ENCODE measurements around the gene PLEKHG4B. TPM values are rescaled to one million over a fixed set of nuclear protein-coding genes. Genes with fewer than 3 reads are reported as not detected.

Gene PLEKHG4B
- total and polyA plus RNA-seq, 3 experiments from 2014 or later: not detected

- H3K4me3 Mint-ChIP-seq: no peak overlapping the region
- Histone ChIP-seq H3K36me3 (ENCODE audit: insufficient read depth, low read length) (no peaks in the 10 kb centered on the region), H3K27me3 (ENCODE audit: insufficient read depth, low read length, poor library complexity, severe bottlenecking) (no peaks in the 10 kb centered on the region), H3K27ac (ENCODE audit: low read depth, low read length) (no peak overlapping the region), H3K4me3 (ENCODE audit: low read length) (no peak overlapping the region), H3K9me3 (ENCODE audit: low read length) (peaks cover 5% of the 10 kb centered on the region), H3K4me1 (ENCODE audit: insufficient read depth, low read length) (no peaks in the 10 kb centered on the region)
- no peak overlapping the region for H3K27ac Mint-ChIP-seq
- H3K27me3 Mint-ChIP-seq: peaks cover 17 to 70% of the 10 kb centered on the region in 2 donors
- no peaks in the 10 kb centered on the region for H3K36me3 Mint-ChIP-seq
- peaks cover 11 to 26% (median 16%) of the 10 kb centered on the region in 5 donors for H3K9me3 Mint-ChIP-seq
- ChIA-PET POLR2A (no interaction called here), CTCF (no interaction called here)
- no peaks in the 10 kb centered on the region for H3K4me1 Mint-ChIP-seq
- no peak for DNase-seq
Observed at GRCh38 chr5:127886-128285, 35.9 kb downstream of the PLEKHG4B start.

GRCh38 chr5:128446-128845, 36.5 kb downstream of the PLEKHG4B start:
- ChIA-PET CTCF (no interaction called here), POLR2A (no interaction called here)
- H3K4me1 Mint-ChIP-seq: no peaks in the 10 kb centered on the region
- H3K27ac ChIP-seq (ENCODE audit: low read depth, low read length): no peak overlapping the region
- H3K36me3 ChIP-seq (ENCODE audit: insufficient read depth, low read length): no peaks in the 10 kb centered on the region
- no peak overlapping the region for H3K4me3 Mint-ChIP-seq
- no peak overlapping the region for H3K4me3 ChIP-seq (ENCODE audit: low read length)
- no peaks in the 10 kb centered on the region for H3K36me3 Mint-ChIP-seq
- no peak for DNase-seq
- no peaks in the 10 kb centered on the region for H3K4me1 ChIP-seq (ENCODE audit: insufficient read depth, low read length)
- peaks cover 5% of the 10 kb centered on the region for H3K9me3 ChIP-seq (ENCODE audit: low read length)
- H3K27me3 Mint-ChIP-seq: peaks cover 19 to 74% of the 10 kb centered on the region in 2 donors
- H3K9me3 Mint-ChIP-seq: peaks cover 9 to 26% (median 16%) of the 10 kb centered on the region in 5 donors
- H3K27me3 ChIP-seq (ENCODE audit: insufficient read depth, low read length, poor library complexity, severe bottlenecking): no peaks in the 10 kb centered on the region
- no peak overlapping the region for H3K27ac Mint-ChIP-seq

GRCh38 chr5:129148-129547, 37.2 kb downstream of the PLEKHG4B start:
- H3K27me3 Mint-ChIP-seq: peaks cover 19 to 72% of the 10 kb centered on the region in 2 donors
- no peak overlapping the region for H3K4me3 ChIP-seq (ENCODE audit: low read length)
- H3K4me1 ChIP-seq (ENCODE audit: insufficient read depth, low read length): no peaks in the 10 kb centered on the region
- peaks cover 5% of the 10 kb centered on the region for H3K9me3 ChIP-seq (ENCODE audit: low read length)
- H3K9me3 Mint-ChIP-seq: peaks cover 9 to 26% (median 14%) of the 10 kb centered on the region in 5 donors
- ChIA-PET POLR2A (no interaction called here), CTCF (no interaction called here)
- no peaks in the 10 kb centered on the region for H3K27me3 ChIP-seq (ENCODE audit: insufficient read depth, low read length, poor library complexity, severe bottlenecking)
- H3K27ac ChIP-seq (ENCODE audit: low read depth, low read length): no peak overlapping the region
- H3K36me3 Mint-ChIP-seq: no peaks in the 10 kb centered on the region
- no peaks in the 10 kb centered on the region for H3K36me3 ChIP-seq (ENCODE audit: insufficient read depth, low read length)
- H3K4me3 Mint-ChIP-seq: no peak overlapping the region
- no peak overlapping the region for H3K27ac Mint-ChIP-seq
- no peak for DNase-seq
- H3K4me1 Mint-ChIP-seq: no peaks in the 10 kb centered on the region

GRCh38 chr5:129820-130219, 37.9 kb downstream of the PLEKHG4B start:
- DNase-seq: no peak
- Mint-ChIP-seq H3K36me3 (no peaks in the 10 kb centered on the region), H3K9me3 (peaks cover 9 to 26% (median 13%) of the 10 kb centered on the region in 5 donors), H3K4me3 (no peak overlapping the region), H3K27me3 (peaks cover 19 to 67% of the 10 kb centered on the region in 2 donors), H3K27ac (no peak overlapping the region), H3K4me1 (no peaks in the 10 kb centered on the region)
- H3K9me3 ChIP-seq (ENCODE audit: low read length): peaks cover 5% of the 10 kb centered on the region
- no peak overlapping the region for H3K27ac ChIP-seq (ENCODE audit: low read depth, low read length)
- no peaks in the 10 kb centered on the region for H3K4me1 ChIP-seq (ENCODE audit: insufficient read depth, low read length)
- CTCF ChIA-PET: no interaction called here
- no peak overlapping the region for H3K4me3 ChIP-seq (ENCODE audit: low read length)
- H3K36me3 ChIP-seq (ENCODE audit: insufficient read depth, low read length): no peaks in the 10 kb centered on the region
- POLR2A ChIA-PET: no interaction called here
- H3K27me3 ChIP-seq (ENCODE audit: insufficient read depth, low read length, poor library complexity, severe bottlenecking): no peaks in the 10 kb centered on the region

GRCh38 chr5:130601-131131, 38.7 kb downstream of the PLEKHG4B start:
- CTCF ChIA-PET: no interaction called here
- H3K27me3 ChIP-seq (ENCODE audit: insufficient read depth, low read length, poor library complexity, severe bottlenecking): no peaks in the 10 kb centered on the region
- H3K9me3 Mint-ChIP-seq: peaks cover 9 to 24% (median 11%) of the 10 kb centered on the region in 5 donors
- no peak overlapping the region for H3K4me3 Mint-ChIP-seq
- no peak overlapping the region for H3K4me3 ChIP-seq (ENCODE audit: low read length)
- no peaks in the 10 kb centered on the region for H3K4me1 ChIP-seq (ENCODE audit: insufficient read depth, low read length)
- POLR2A ChIA-PET: no interaction called here
- peaks cover 5% of the 10 kb centered on the region for H3K9me3 ChIP-seq (ENCODE audit: low read length)
- no peak overlapping the region for H3K27ac Mint-ChIP-seq
- DNase-seq: no peak
- no peaks in the 10 kb centered on the region for H3K36me3 ChIP-seq (ENCODE audit: insufficient read depth, low read length)
- H3K36me3 Mint-ChIP-seq: no peaks in the 10 kb centered on the region
- no peak overlapping the region for H3K27ac ChIP-seq (ENCODE audit: low read depth, low read length)
- peaks cover 19 to 63% of the 10 kb centered on the region in 2 donors for H3K27me3 Mint-ChIP-seq
- H3K4me1 Mint-ChIP-seq: no peaks in the 10 kb centered on the region

- ChIA-PET CTCF (no interaction called here), POLR2A (no interaction called here)
- no peak overlapping the region for H3K27ac ChIP-seq (ENCODE audit: low read depth, low read length)
- Mint-ChIP-seq H3K27me3 (peaks cover 4 to 15% of the 10 kb centered on the region in 2 donors), H3K4me3 (no peak overlapping the region), H3K9me3 (peaks cover 0 to 3% (median 0%) of the 10 kb centered on the region in 5 donors), H3K4me1 (no peaks in the 10 kb centered on the region), H3K27ac (no peak overlapping the region), H3K36me3 (no peaks in the 10 kb centered on the region)
- H3K27me3 ChIP-seq (ENCODE audit: insufficient read depth, low read length, poor library complexity, severe bottlenecking): no peaks in the 10 kb centered on the region
- no peak for DNase-seq
- no peaks in the 10 kb centered on the region for H3K36me3 ChIP-seq (ENCODE audit: insufficient read depth, low read length)
- no peaks in the 10 kb centered on the region for H3K4me1 ChIP-seq (ENCODE audit: insufficient read depth, low read length)
- H3K9me3 ChIP-seq (ENCODE audit: low read length): no peaks in the 10 kb centered on the region
- no peak overlapping the region for H3K4me3 ChIP-seq (ENCODE audit: low read length)
Observed at GRCh38 chr5:136901-137300, 44.9 kb downstream of the PLEKHG4B start.

- no peaks in the 10 kb centered on the region for H3K36me3 Mint-ChIP-seq
- no peak overlapping the region for H3K4me3 Mint-ChIP-seq
- no peak overlapping the region for H3K27ac Mint-ChIP-seq
- ChIA-PET CTCF (interaction anchor here (1.3 kb wide), 1 partner anchor 51 kb away, joined by 3 read pairs; no protein-coding TSS in a partner anchor), POLR2A (no interaction called here)
- no peak overlapping the region for H3K27ac ChIP-seq (ENCODE audit: low read depth, low read length)
- peaks cover 0 to 1% (median 0%) of the 10 kb centered on the region in 5 donors for H3K9me3 Mint-ChIP-seq
- peaks cover 3 to 15% of the 10 kb centered on the region in 2 donors for H3K27me3 Mint-ChIP-seq
- H3K27me3 ChIP-seq (ENCODE audit: insufficient read depth, low read length, poor library complexity, severe bottlenecking): no peaks in the 10 kb centered on the region
- H3K36me3 ChIP-seq (ENCODE audit: insufficient read depth, low read length): no peaks in the 10 kb centered on the region
- H3K4me3 ChIP-seq (ENCODE audit: low read length): no peak overlapping the region
- no peaks in the 10 kb centered on the region for H3K9me3 ChIP-seq (ENCODE audit: low read length)
- H3K4me1 ChIP-seq (ENCODE audit: insufficient read depth, low read length): no peaks in the 10 kb centered on the region
- DNase-seq: no peak
- no peaks in the 10 kb centered on the region for H3K4me1 Mint-ChIP-seq
Observed at GRCh38 chr5:137741-138140, 45.8 kb downstream of the PLEKHG4B start.

- Mint-ChIP-seq H3K9me3 (no peaks in the 10 kb centered on the region), H3K27ac (no peak overlapping the region), H3K36me3 (no peaks in the 10 kb centered on the region), H3K27me3 (peaks cover 4 to 10% of the 10 kb centered on the region in 2 donors), H3K4me1 (no peaks in the 10 kb centered on the region), H3K4me3 (no peak overlapping the region)
- ChIA-PET CTCF (interaction anchor here (1.3 kb wide), 1 partner anchor 50 kb away, joined by 3 read pairs; no protein-coding TSS in a partner anchor), POLR2A (no interaction called here)
- H3K36me3 ChIP-seq (ENCODE audit: insufficient read depth, low read length): no peaks in the 10 kb centered on the region
- no peak for DNase-seq
- no peaks in the 10 kb centered on the region for H3K9me3 ChIP-seq (ENCODE audit: low read length)
- no peaks in the 10 kb centered on the region for H3K27me3 ChIP-seq (ENCODE audit: insufficient read depth, low read length, poor library complexity, severe bottlenecking)
- H3K27ac ChIP-seq (ENCODE audit: low read depth, low read length): no peak overlapping the region
- no peak overlapping the region for H3K4me3 ChIP-seq (ENCODE audit: low read length)
- no peaks in the 10 kb centered on the region for H3K4me1 ChIP-seq (ENCODE audit: insufficient read depth, low read length)
Observed at GRCh38 chr5:138936-139335, 47.0 kb downstream of the PLEKHG4B start.

All from CD8-positive, alpha-beta memory T cell (primary cell).